Stimulated activated CD4-positive, alpha-beta T cell treated with anti-CD3 and anti-CD28 coated beads, TNF-alpha, amount 100 ng/mL, for 1 hour (primary cell): Measurements from ENCODE around the gene GLRA1.
"Not testable (repeated sequence)": the region's sequence is repeated elsewhere in the genome, so short reads cannot be mapped to it uniquely, and the experiment has no call there.

Experiments used
- DNase-seq, 3 donors: peaks; one replicate each; pipeline ENCODE4 v3.0.0-alpha.2; 2020; ENCODE audit warnings: low read depth in 3 of 3, low spot score in 1 of 3

The GLRA1 gene

DNA sequence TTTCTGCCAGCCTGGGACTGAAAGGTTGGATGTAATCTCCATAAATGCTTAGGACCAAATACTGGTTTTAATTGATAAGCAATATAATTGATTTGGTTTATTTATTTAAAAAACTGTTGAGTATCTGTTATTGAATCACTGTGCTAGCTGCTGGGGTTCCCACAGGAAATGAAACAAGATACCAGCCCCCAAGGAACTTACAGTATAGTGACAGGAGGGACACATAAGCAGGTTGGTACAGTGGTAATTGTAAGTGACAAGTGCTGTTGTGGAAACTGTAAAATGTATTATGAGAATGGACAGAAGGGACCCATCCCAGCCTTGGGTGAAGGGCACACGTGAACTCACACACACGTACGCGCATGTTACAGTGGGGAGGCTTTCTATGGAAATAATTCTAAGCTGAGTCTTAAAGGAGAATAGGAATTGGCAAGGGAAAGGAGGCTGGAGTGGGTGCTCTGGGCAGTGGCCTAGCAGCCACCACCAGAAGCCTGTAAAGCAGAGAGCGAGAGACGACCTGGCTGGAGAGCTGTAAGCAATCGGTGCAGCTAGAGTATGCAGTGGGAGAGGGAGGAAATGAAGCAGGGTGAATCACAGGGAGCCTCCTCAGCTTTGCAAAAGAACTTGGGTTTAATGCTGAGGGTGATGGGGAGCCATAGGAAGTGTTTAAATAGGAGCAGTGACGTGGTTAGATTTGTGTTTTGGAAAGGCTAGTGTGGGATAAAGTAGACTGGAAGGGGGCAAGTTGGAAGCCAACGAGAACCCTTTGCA is 39.3 kb downstream of the GLRA1 start:
- no peak for DNase-seq

DNA sequence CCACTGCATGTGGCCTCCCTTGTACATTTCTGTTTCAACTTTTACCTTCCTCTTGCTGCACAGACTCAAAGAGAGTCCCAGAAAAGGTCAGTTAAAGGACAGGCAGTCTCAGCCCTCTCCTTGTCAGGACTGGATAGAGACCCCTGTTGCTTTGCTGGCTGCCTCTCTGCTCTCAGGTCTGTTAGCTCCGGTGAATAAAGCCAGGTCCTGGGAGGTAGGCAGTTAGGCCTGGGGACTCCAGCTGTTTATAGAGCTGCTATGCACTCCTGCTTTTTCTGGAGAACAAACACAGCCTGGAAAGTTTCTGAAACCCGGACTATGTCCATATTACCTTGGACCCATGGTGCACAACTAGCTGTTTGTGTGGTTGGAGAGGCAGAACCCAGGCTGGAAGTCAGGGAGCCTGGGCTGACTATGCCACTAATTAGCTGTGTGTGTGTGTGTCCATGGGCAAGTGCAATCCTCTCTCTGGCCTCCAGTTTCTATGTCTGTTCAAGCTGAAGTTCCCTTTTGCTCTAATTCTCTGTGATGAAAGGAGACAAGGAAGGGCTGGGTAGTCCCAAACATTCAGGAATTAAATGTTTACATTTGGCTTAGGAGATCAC is 42.9 kb downstream of the GLRA1 start:
- DNase-seq: no peak

DNA sequence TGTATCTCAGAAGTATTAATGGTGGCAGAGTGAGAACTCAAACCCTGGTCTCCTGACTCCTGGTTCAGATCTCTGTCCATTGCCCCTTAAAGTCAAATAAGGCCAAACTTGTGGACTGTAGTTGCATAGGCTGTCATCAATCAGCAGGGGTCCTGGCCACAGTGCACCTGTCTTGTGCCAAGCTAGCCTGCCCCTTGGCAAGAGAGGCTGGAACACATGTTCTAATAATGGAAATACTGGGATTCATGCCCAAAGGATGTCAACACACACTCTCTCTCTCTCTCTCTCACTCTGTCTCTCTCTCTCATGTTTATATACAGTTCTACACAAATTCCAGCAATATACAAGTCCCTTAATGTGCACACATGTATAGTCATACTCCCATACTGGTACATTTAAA is 44.3 kb downstream of the GLRA1 start:
- no peak for DNase-seq

DNA sequence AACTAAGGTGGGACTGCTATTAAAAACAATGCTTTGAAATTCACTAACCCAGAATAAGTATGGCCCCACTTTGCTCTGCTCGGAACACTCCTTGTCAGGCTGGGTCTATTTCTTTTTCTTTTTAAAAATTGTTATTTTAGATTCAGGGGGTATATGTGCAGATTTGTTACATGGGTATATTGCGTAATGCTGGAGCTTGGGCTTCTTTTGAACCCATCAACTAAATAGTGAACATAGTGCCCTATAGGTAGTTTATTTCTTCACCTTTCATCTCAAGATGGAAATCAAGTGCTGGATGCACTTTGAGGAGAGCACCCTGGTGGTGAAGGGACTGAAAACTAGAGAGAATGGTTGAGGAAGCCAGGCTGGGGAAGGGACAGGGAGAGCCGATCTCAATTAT is 51.0 kb downstream of the GLRA1 start:
- no peak for DNase-seq

DNA sequence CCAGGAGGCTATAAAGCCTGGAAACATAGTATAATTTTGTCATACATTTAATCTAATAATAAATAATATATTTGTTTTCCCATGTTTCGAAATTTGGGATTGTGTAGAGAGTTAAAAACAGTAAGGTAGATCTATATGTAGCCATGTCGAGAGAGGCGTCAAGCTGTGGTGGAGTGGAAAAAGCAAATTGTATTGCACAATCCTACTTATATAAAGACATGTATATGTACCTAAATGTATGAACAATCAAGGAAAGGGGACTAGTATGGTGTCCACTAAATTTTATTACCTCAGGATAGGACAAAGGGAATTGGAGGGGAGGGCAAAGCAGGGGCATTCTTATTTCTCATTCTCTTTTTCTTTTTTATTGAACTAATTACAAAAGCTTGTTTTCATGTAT is 52.0 kb downstream of the GLRA1 start:
- DNase-seq: no peak

DNA sequence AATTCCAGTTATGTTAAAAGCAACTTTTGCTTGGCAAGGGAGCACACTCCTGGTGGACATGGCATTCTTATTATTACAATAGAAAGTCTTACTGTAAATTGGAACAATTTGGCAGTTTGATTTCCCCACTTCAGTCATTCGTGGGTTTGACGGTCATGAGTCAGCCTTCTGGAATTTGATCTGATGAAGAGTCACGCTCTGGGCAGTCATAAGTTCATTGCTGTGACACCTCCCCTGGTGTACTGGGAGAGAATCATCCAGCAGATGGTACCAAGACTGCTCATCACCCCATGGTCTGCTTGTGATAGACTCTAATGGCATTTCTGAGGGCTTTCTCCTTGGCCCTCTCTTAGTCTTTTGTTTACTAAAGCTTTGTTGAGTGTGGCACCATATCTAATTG is 53.8 kb downstream of the GLRA1 start:
- no peak for DNase-seq

DNA sequence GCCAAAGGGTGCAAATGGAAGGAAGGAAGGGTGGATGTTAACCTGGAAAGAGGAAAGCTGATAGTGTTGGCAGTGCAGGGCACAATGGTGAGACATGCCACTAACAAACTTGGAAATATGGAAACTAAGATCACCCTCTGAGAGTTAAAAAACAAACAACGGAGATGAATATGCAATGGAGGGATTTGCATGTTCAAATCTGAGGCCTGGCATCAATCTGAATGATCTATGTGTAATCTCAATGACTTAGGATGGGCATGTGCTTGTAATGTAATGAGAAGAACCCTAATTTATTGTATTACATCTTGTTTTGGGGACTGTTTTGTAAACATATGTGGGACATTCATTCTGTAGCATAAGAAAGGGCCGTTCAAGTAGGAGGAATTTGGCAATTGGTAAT is 54.4 kb downstream of the GLRA1 start:
- no peak for DNase-seq

DNA sequence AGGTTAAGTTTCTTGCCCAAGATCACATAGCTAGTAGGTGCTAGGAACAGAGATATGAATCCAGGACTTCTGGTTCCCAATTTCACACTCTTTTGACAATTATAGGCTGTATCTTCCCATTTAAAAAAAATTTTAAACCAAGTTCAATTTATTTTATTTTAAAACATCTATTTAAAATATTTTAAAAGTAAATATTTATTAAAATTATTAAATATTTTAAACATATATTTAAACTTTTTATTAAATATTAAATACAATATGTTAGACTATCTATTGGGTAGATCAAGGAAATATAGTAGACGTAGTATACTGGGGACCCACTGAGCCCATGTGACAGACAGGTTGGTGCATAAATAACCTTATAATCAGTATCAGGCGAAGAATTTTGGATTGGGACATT is 54.8 kb downstream of the GLRA1 start:
- DNase-seq: no peak

DNA sequence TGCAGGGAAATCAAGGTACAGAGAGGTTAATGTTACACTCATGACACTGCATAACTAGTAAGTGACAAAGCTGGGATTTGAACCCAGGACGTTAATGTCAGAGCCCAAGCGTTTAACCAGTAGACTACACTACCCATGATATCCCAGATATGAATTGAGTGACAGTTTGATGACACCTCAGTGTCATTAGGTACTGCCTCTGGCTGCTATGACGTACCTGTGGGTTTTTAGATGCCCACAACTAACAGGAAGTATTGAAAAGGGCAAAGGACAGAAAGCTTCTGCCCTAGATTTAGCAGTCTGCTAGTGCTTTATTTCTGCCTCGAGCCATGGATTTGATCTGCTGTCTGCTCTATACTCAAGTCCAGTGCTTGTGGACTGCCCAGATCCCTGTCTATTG is 56.2 kb downstream of the GLRA1 start:
- DNase-seq: no peak

DNA sequence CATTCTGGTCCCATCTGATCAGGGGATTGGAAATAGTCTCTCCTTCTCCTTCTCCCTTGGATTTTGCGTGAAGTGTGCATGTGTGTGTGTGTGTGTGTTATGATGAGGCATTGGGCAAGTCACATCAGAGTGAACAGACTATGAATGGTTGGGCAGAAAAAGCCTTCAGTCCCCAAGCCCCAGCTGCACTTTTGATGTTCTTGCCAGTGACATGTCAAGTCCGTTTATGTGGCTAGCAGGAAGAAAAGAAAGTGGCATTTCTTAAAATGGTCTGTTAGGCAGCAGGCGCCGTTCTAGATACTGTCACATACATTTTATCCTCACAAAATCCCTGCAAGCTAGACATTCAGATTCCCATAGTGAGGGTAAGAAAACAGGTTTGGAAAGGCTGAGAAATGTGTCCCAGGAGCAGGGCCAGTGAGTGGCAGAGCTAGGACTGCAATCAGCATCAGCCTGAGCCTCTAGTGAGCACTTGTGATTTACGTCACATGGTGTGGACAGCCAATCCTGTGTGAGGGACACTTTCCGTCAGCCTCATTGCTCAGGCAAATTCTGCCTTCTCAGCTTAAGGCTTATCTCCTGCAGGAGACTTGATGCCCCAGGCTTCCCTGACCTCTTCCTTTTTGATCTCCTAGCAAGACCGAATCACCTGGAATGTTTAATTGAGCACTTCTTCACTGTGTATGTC is 60.4 kb downstream of the GLRA1 start:
- no peak for DNase-seq

DNA sequence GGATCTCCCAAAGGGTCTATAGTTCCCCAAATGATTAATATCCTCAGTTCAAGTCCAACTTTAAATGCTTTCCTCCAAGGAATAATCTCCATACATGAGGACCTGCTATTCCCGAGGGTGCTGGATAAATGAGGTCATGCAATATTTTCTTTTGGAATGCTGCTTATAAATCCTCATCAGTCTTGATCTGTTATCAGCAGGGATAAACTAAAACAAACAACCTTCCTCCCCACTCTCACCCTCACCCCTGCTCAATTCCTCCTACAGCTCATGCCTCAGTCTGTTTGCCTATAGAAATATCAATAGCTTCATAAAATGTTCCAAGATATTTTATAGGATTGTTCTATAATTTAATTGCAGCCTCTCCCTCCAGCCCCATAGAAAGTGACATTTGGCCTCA is 61.1 kb downstream of the GLRA1 start:
- no peak for DNase-seq

DNA sequence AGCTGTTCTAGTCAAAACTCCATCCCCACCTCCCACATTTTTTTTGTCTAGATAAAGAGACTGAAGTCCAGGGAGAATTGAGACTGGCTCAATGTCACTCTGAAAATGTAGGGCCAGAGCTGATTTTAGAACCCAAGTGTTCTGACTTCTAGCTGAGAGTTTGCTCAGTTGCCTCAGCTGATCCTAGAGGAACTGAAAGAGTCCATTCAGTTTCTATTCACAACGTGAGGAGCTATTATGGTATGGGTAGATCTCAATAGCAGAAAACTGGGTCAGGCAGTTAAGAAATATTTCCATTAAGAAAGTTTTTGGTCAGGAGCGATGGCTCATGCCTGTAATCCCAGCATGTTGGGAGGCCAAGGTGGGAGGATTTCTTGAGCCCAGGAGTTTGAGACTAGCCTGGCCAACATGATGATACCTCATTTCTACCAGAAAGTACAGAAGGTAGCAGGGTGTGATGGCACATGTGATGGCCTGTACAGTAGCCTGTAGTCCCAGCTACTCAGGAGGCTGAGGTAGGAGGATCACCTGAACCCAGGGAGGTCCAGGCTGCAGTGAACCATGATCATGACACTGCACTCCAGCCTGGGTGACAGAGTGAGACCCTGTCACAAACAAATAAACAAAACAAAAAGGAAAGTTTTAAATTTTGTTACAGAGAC is 61.7 kb downstream of the GLRA1 start:
- DNase-seq: no peak

DNA sequence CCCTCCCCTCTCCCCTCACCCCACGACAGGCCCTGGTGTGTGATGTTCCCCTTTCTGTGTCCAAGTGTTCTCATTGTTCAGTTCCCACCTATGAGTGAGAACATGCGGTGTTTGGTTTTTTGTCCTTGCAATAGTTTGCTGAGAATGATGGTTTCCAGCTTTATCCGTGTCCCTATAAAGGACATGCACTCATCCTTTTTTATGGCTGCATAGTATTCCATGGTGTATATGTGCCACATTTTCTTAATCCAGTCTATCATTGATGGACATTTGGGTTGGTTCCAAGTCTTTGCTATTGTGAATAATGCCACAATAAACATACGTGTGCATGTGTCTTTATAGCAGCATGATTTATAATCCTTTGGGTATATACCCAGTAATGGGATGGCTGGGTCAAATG is 63.8 kb downstream of the GLRA1 start:
- DNase-seq: not testable (repeated sequence)

DNA sequence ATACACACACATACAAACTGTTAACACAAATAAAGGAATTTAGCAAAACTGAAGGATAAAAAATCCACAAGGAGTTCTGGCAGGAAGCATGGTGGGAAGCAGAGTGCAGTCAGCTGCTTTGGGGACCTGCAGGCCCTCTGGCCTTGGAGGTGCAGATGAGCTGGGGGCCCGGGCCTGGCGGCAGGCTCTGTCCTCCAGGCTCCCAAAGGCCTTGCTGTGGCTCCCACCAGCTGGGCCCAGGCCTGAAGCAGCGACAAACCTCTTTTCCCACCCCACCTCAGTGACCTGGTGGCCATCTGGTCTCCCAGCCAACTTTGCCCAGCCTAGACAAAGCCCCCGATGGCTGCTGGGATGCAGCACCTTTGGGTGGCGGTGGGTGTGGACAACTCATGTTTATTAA is 67.8 kb downstream of the GLRA1 start:
- DNase-seq: no peak

DNA sequence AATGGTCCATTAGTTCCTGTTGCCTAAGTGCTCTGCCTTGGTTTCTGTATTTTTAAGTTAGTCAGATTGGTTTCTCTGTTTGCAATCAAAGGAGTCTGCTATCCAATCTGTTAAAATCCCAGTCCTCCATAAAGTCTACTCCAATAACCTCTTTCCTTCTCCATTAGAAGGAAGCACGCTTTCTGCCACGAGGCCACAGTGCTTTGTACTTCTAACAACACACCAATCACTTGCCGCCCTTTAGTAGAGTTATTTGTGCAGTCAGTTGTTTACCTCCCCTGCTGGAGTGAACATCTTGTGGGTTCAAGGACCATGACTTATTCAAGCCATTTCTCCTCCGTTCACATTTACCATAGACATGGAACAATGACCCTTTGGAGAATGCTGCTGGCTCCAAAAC is 69.0 kb downstream of the GLRA1 start:
- no peak for DNase-seq

DNA sequence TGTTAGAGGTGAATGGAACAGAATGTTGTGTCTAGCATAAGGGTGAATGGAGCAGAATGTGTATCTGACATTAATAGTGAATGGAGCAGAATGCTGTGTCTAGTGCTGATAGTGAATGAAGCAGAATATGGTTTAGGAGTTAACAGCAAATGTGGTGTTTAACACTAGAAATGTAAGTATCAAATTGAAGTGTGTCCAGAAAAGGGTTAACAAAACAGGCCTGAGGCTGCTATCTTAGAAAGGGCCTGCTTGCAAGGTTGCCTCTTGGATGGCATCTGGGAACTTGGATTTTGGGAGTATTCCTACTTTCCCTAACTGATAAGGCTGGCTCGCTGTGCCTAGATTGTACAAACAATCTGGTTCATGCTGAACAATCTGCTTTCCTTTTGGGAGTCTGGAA is 76.8 kb downstream of the GLRA1 start:
- no peak for DNase-seq

DNA sequence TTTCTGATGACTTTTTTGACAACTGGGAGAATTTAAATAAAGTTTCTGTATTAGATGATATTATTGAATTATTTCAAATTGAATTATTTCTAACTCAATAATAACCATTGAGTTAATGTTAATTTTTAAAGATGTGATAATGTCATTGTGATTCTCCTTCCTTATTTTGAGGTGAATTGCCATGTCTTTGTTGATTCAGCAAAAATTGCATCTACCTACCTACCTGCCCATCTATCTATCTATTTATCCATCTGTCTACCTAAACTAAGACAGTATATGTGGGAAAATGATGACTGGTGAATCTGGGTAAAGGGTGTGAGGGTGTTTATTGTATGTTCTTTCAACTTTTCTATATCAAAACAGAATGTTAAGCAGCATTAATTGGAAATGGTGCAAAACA is 77.9 kb downstream of the GLRA1 start:
- DNase-seq: no peak

DNA sequence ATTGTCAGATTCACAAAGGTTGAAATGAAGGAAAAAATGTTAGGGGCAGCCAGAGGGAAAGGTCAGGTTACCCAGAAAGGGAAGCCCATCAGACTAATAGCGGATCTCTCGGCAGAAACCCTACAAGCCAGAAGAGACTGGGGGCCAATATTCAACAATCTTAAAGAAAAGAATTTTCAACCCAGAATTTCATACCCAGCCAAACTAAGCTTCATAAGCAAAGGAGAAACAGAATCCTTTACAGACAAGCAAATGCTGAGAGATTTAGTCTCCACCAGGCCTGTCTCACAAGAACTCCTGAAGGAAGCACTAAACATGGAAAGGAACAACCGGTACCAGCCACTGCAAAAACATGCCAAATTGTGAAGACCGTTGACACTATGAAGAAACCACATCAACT is 91.8 kb downstream of the GLRA1 start:
- DNase-seq: not testable (repeated sequence)

DNA sequence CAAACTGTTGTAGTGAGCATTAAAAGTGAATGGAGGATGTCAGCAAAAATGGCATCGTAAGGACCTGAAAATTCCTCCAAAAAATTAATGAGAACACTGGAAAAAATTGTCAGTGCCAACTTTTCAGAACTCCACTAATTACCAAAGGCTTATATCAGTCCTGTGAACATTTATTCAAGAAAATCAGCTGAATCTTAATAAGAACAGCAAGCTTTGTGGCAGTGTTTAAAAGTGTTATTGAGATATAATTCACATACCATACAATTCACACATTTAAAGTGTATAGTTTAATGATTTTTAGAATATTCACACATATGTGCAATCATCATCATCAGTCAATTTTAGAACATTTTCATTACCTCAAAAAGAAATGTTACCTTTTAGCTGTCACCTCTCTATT is 95.3 kb downstream of the GLRA1 start:
- DNase-seq: no peak

DNA sequence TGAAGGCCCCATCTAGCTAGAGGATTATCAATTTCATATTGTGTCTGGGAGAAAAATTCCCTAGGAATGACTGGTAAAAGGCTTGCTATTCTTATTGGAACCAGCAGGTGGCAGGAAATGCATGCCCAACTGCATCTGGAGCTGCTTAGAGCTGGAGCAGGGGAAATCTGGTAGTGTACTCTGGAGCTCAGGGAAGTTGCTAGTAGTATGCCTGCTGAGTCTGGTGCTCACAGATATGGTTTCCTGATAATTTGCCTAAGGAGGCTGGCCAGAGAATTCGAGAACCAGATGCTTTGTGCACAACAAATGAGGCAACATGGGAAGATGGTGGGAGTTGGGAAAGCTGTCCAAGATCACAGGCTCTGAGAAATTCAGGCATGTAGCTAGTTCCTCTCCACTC is 99.2 kb downstream of the GLRA1 start:
- no peak for DNase-seq

DNA sequence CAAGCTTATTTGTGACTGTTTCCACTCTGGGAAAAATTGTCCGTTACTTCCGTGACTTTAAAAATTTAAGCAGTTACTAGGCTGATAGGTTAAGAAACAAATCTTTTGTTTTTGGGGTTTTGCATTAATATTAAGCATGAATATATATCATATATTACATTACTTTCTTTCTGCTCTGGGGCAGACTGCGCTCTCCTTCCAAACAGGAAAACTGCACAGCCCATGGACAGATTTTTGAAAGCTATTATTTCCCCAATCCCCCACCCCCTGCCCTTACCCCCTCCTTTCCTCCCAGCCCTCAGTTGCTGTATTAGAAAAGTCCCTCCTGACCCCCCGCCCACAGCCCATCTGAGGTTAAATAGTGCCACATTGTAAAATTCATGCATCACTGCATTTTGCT is 102.5 kb downstream of the GLRA1 start:
- no peak for DNase-seq

DNA sequence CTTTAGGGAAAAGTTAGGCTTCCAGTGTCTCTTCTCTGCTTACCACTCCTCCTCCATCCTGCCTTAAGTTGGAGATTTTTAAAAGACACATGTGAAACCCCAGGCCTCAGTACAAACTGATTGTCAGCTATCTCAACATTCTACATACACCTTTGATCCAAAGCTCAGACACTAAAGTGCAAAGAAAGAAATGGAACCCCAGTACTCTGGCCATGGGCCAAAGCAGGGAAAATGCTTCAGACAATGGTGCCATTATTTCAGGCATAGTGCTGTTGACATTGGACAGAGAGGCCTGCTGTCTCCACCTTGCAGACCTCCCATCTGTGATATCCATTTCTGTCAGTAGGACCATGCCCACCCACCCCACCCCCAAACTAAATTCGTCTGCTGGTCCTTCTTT is 103.7 kb downstream of the GLRA1 start:
- DNase-seq: no peak
